HG02870 (cell line): Measurements from ENCODE around the gene SNRNP70.

Experiments used
- ATAC-seq: cut with Tn5 transposase; IDR thresholded peaks from one replicate; pipeline ENCODE4 v1.9.1; 2021; ENCODE audit warnings: mild to moderate bottlenecking, moderate library complexity; ENCODE audit not compliant: unreplicated experiment

Gene SNRNP70

DNA sequence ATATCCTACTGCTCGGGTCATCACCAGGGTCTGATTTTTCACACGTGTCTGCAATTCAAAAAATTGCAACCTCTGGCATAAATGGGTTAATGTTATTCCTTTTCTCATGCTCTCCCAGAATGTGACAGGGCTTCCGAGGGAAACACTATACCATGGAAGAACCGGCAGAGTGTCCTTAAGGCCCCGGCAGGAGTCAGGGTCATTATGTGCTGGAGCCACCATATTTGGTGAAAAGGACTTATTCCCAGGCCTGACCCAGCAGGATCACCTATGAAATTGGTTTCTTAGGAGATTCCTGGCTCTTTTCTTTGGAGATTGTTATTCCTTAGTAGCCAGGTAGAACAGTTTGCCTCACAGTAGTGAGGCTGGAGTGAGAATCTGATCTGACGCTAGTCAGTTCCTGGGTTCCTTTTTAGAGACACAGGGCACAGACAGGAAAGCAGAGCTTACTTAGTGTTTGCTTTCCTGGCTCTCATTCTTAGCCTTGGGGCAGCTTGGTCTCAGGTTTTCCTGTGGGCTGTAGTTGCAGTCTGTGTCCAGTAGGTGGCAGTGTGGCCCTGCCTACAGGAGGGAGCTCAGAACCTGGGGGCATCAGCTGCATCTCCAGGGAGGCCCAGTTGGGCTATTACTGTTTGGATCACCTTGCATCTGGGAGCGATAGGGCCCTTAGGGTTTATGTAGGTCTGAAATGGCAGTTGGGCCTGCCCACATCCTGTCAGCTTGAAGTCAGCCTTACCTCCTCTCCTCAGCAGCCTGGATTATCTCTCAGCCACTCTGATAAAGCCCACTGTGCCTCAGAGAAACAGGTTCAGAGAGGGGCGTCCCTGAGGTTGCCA, 12.4 kb downstream of the SNRNP70 start:
- no peak for ATAC-seq

DNA sequence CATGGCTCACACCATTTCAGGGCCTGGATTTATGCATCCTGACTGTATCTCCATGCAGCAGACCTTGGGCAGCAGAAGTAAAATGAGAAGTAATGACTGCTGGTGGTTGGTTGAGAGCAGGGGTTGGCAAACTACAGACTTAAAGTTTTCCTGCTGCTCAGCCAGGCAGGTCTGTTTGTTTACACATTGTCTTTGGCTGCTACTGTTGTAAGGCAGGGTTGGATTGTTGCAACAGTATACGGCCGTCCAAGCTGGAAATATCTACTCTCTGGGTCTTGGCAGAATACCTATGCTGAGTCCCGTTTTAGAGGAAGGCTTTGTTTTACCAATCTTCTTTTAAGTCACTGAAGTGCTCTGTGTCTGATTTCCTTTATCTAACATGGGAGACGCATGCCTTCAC, 13.5 kb downstream of the SNRNP70 start:
- ATAC-seq = no peak

DNA sequence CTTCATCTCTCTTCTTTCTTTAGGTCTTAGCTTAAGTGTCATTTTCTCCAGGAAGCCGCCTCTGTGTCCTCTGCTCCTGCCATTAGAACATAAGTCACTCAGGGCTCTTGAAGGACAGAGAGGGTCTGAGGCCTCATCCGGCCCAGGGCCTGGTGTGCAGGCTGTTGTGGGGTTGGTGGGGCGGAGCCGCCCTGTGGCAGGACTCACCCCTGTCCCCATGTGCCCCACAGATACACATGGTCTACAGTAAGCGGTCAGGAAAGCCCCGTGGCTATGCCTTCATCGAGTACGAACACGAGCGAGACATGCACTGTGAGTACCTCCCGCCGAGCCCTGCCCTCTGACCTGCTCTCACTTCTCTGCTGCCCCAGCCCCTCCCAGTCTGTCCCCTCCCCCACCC, 15.9 kb downstream of the SNRNP70 start:
- ATAC-seq = no peak

DNA sequence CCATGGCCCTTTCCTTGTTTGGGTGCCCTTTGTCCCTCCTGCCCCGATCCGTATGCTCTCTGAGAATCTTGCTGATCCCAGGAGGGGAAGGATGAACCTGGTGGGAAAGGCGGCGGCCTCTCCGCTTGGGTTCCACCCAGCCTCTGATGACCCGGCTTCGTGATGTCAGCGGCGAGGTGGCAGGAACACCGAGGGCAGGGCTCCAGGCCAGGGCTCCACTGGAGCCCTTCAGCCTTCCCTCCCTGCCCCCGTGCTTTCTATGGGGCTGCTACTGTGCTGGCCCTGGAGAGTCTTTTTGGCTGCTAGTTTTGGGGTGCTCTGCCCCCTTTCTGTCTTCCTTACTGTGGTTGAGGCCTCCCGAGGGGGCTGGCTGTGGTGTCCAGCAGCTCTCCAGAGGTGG, 17.1 kb downstream of the SNRNP70 start:
- no peak for ATAC-seq

DNA sequence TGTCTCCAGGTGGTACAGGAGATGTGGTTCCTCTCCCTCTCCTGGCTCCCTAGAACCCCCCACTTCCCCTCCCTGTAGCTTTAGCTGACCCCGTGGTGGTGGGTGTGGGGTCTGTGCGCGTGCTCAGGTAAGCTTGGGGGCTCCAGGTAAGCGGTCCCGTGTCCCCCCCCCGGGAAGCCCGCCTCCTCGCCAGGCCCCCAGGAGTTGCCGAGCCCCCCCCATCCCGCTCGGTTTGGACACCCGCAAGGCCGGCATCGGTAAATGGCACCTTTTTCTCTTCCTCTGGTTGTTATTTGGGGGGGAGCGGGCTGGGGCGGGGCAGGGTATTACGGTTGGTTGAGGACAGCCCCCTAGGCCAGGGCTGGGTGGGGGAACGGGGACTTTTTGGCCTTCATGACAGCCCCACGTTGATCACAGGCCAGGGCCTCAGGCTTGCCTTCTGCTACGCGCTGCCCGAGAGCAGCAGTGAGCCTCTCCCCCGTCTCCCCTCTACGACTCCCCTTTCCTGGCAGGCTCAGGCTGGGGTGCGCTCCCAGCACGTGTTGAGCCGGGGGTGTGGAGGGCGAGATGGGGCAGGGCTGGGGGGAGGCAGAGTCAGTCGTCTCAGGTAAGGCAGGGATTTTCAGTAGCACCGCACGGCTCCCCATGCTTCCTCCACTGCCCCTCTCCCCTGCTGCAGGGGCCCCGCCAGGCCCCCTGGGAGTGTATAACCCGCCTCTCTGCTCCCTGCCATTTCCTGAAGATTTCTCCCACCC, 18.3 kb downstream of the SNRNP70 start:
- ATAC-seq = no peak

DNA sequence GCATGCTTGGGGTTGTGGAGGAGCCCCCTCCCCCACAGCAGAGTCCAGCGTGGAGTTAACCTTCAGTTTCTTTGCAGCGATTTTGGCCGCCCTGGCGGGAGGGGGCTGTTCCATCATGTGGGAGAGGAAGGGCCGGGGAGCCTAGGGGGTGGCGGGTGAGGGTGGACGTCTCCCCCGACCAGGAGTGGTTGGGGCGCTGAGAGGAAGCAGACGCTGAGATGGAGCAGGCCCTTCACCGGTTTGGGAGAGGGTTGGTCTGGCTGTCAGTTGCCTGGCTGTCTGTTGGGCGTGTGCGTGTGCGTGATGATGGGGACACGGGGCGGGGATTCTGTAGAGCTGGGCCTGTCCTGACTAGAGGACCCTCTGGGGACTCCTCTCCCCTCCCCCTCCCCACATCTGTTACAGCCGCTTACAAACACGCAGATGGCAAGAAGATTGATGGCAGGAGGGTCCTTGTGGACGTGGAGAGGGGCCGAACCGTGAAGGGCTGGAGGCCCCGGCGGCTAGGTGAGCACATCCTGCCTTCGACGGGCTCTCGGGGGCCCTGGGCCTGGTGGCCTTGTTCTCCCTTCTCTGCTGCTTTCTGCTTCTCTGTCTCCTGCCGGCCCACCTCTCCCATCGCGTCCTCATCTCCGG, 19.1 kb downstream of the SNRNP70 start:
- ATAC-seq = no peak

DNA sequence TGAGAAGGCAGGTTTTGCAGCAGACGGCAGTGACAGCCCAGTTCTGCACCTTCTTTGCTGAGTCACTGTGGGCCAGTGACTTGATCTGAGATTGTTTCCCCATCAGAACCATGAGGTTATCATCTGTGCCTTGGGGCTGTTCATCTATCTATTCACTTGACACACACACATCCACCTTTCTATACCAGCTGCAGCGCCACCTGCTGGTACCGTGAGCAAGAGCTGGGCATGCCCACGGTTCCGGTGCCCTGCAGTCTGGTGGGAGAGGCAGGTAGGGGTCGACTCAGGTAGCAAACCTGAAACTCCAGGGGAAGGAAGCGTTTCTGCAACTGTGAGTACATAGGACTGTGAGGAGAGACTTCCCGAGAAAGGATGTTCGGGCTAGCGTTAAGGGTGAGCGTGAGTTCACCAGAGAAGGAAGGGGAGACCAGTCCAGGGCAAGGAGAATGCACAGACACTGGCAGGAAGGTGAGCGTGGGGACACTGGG, 21.4 kb downstream of the SNRNP70 start:
- ATAC-seq = no peak

DNA sequence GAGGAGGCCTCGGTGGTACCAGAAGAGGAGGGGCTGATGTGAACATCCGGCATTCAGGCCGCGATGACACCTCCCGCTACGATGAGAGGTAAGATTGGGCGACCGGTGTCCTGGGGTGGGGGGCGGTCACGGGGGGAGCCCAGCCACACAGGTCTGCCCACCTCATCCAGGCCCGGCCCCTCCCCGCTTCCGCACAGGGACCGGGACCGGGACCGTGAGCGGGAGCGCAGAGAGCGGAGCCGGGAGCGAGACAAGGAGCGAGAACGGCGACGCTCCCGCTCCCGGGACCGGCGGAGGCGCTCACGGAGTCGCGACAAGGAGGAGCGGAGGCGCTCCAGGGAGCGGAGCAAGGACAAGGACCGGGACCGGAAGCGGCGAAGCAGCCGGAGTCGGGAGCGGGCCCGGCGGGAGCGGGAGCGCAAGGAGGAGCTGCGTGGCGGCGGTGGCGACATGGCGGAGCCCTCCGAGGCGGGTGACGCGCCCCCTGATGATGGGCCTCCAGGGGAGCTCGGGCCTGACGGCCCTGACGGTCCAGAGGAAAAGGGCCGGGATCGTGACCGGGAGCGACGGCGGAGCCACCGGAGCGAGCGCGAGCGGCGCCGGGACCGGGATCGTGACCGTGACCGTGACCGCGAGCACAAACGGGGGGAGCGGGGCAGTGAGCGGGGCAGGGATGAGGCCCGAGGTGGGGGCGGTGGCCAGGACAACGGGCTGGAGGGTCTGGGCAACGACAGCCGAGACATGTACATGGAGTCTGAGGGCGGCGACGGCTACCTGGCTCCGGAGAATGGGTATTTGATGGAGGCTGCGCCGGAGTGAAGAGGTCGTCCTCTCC, 22.6 kb downstream of the SNRNP70 start:
- no peak for ATAC-seq

DNA sequence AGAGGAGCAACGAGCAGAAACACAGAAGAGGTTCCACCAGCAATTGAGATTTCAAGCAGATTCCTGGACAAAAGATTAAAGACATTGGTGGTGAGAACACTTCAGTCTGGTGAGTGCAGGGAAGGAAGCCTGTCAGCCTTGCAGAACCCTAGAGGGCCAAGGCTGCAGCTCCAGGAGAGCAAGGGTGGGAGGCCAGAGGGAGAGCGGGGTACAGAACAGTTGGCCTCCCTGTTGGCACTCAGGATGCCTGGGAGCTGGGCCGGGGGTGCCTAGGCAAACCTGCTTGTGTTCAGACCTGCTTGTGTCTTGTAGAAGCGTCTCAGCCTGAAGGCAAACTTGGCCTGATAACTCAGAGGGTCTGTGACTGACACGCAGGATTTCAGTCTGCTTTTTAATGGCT, 23.8 kb downstream of the SNRNP70 start:
- no peak for ATAC-seq

DNA sequence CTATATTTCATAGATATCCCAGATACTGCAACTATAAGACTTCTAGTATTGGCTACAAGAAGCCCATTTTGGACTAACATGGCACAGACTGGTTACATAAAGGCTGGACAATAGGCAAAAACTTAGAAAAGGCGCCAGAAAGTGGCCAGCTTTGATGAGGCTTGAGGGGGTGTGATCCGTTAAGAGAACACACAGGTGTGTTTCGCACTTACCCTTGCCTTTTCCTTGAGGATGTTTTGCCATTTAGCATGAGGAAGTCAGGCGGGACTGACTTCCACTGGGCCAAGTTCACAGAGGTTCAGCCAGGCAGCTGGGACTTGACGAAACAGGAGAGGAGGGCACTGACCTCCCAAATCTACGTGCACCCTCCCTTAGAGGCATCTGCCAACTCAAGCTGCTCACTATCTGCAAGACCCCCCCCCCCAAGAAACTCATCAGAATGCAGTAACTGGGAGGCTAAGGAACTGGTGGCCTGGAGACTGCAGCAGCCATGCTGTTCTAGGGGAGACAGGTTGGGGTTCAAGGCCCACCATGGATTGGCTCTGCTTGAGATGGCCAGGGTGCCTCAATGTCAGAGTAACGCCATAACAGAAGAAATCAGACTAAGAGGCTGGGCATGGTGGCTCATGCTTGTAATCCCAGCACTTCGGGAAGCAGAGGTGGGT, 24.4 kb downstream of the SNRNP70 start:
- no peak for ATAC-seq

DNA sequence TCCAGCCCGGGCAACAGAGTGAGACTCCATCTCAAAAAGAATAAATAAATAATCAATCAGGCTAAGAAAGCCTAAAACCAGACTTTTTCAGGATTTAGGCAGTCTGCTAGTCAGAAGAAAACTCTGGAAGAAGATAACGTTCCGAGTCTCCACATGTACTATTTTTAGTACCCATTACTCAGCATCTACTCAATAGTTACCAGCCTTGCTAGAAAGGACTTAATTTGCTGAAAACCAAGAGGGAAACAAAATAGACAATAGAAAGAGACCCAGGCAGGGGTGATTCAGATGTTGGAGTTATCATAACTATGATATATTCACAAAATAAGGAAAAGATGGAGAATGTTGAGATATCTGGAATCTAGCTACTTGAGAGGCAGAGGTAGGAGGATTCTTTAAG, 25.3 kb downstream of the SNRNP70 start:
- no peak for ATAC-seq

DNA sequence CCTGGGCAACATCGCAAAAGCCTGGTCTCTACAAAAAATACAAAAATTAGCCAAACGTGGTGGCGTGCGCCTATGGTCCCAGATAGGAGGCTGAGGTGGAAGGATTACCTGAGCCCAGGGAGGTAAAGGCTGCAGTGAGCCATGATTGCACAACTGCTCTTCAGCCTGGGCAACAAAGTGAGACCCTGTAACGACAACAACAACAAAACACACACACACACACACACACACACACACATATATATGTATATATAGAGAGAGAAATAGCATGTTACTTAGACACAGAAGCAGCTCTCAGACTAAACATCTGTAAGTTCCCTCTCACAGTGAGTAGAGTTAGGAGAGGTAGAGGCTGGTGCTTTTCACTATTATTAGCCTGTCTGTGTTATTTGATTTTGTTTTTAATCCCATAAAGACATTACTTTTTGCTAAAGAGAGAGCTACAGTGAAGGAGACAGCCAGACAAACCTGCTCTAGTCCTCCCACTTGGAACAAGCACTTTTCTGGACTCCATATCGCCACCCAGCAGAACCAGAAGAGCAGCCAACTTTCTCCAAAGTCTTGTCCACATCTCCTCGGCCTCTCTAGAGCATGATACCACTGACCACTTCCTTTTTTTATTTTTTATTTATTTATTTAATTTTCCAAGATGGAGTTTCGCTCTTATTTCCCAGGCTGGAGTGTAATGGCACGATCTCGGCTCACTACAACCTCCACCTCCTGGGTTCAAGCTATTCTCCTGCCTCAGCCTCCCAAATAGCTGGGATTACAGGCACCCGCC, 26.2 kb downstream of the SNRNP70 start:
- ATAC-seq = no peak

DNA sequence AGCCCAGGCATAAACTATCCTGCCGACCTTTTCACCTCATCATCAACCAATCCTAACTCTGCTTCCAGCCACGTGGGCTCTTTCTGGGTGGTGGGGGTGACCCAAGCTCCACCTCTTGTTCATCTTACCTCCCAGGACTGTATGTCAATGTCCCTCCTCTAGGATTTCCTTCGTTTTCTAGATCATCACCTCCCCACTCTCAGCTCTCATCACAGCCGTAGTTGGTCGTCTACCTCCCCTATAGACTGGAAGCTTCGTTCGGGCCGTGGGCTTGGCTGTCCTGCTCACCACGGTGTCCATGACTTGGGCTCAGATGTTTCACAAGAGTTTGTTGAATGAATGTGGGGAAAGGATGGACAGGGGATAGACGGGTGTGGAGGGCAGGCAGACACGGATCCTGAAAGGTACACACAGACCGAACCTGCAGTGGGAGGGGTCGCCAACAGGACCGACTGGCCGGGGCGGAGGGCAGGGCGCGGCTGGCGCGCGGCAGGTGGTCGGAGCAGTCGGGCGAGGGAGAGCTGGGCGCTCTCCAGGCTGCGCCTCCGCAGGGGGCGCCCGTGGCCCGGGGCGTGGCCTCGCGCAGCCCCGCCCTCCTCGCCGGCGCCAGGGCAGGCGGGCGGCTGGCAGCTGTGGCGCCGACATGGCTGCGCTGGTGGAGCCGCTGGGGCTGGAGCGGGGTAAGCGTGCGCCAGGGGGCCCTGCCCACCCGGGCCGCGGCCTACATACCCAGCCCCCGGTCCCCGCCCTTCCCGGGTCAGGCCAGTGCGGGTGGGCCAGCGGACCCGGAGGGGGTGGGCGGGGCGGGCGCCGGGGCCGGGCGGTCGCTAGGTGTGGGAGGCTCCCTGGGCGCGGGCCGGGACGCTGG, 28.7 kb downstream of the SNRNP70 start, which contains the start of gene LIN7B:
LIN7B (plus strand) TSS at position 609 of the 868 bp plus-strand sequence; CDS start at position 644, 35 bp downstream.
- no peak for ATAC-seq

DNA sequence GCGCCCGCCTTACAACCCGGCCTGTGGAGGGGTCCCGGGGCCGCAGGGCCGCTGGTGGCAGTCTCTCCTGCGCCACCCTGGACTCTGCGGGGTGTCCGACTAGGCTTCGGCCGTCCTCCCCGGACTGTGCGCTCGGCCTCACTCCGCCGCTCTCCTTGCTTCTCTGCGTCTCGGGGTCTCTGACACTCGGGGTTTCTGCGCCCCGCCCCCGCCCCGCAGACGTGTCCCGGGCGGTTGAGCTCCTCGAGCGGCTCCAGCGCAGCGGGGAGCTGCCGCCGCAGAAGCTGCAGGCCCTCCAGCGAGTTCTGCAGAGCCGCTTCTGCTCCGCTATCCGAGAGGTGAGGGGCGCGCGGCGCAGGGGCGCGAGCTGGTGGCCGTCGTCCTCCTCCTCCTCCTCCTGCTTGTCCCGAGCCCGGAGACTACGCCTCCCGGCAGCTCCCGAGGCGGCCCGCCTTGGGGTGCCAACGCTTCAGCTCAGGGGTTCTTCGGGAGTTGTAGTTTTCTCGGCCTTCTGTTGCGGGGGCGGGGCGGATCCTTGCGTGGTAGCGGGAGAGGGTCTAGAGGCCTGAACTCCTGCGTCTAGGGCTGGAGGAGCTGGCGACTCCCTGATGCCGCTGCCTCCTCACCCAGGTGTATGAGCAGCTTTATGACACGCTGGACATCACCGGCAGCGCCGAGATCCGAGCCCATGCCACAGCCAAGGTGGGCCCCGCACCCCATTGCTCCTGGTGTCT, 29.5 kb downstream of the SNRNP70 start:
- ATAC-seq = no peak

DNA sequence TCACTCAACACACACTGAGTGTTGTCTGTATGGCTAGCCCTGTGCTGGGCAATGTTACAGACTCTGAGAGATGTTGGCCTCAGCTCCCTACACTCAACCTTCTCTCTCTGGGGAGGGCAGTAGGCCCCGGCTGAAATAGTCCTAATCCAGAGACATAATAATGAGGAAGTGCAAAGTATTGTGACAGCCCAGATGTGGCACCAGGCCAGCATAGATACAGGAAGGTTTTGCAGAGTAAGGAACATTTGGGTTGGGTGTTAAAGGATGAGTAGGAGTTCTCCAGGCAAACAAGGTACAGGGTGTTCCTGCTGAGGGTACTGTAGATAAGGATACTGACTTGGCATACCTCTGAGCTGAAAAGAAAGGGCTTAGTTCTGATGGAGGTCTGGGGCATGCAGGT, 31.3 kb downstream of the SNRNP70 start:
- no peak for ATAC-seq

DNA sequence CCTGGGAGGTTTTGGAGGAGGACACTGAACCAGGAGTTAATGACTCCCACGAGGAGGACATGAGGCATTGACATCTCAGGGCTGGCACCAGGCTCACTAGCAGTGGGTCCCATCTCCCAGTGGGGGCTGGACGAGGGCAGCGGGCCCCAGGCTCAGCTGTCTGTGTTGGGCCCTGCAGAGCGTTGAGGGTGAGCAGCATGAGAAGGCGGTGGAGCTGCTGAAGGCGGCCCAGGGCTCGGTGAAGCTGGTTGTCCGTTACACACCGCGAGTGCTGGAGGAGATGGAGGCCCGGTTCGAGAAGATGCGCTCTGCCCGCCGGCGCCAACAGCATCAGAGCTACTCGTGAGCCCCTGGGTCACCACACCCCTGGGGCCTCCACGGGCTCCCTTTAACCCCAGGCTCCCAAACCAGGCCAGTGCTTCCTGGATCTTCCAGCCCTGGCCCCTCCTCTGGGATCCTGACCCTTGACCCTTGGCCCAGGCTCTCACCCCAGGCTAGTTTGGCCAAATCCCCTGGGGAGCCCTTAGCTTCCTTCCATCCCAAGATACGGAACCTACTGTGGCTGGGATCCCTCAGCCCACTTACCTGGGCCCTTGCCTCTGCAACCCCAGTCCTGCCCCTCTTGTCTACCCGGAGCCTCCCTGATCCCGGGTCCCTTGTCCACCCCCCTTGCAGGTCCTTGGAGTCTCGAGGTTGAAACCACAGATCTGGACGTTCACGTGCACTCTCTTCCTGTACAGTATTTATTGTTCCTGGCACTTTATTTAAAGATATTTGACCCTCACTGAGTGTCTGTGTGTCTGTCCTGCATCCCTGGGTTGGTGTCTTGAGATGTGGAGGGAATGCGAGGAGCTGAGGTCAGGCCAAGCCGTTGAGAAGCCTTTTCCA, 32.7 kb downstream of the SNRNP70 start:
- ATAC-seq = no peak
